T-helper 1 cell (primary cell): ENCODE measurements around the gene TAL1.
"Not testable (repeated sequence)": the region's sequence is repeated elsewhere in the genome, so short reads cannot be mapped to it uniquely, and the experiment has no call there.

Source experiments
- DNase-seq, 5 donors: peaks; one replicate each; pipeline ENCODE4 v3.0.0-alpha.2; 2012 to 2020
- total RNA-seq, 4 donors: gene quantifications; one replicate each; lab custom pipeline; 2026; lab: John Stamatoyannopoulos, UW

Gene TAL1
- total RNA-seq = 0 to 0.27 (median 0) reads per million in 4 donors

DNA sequence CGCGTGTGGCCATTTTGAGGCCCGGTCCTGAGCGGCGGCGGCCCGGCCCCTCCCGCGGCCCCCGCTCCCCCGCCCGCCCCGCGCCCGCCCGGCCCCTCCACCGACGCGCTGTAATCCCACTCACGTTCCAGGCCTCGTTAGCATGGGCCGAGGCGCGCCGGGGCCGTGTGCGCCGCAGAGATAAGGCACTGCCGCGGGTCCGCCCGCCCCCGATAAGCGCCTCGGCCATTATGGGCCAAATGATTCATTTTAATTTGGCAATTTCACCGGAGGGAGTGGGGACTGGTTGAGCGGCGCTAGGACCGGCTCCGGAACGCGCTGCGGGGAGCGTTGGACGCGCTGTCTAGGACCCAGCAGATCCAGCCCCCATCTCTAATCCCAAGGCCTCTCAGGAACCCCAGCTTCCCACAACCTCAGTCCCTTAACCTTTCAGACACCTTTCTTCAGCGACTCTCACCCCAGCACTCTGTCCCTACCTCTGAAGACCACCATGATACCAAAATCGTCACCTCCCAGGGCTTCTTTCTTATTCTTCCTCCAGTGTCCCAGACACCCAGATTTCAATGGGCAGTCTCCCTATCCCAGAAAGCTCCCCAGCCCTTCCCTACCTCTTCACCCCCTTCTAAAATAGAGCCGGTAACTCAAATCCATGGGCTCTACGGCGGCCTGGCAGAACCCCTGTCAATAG, at the start of gene TAL1:
TSS of gene TAL1 (minus strand) at position 39 of the 688 bp plus-strand sequence. CDS start 6,337 bp downstream, outside the sequence.
- DNase-seq = no peak

DNA sequence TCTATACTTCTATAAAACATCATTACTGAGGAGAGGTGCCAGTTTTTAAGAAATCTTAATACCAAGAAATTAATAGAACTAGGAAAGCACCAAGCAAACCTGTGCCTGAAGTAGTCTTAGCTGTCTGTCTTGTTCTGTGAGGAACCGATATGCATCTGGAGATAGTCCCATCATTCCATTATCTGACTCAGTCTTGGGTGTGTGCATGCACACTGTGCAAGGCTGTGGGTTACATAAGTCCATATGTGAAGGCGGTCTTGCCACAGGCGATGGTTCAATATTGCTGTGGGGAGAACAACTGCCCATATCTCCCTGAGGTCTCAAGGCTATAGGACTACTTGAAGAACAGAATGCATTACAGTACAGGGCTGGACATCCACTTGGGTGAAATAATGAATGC, 48.1 kb upstream of the TAL1 start:
- no peak for DNase-seq

DNA sequence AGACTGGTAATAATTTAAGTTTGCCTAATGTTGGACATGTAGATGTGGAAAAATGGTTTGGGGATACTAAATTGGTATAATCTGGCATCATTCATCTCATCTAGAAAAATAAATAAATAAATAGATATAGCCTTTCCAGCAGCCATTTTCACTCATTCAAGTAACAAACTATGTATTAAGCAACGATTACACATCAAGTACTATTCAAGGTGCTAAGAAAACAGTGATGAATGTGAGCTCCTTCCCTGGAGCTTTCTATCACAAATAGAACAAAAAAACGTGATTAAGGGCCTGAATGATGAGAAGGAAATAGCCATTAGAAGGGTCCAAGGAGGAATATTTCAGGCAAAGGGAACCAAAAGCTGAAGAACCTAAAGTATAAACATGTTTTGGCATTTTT, 44.8 kb upstream of the TAL1 start:
- no peak for DNase-seq

- not testable (repeated sequence) for DNase-seq
Measured at GRCh38 chr1:47275811-47276210, 43.8 kb upstream of the TAL1 start.

DNA sequence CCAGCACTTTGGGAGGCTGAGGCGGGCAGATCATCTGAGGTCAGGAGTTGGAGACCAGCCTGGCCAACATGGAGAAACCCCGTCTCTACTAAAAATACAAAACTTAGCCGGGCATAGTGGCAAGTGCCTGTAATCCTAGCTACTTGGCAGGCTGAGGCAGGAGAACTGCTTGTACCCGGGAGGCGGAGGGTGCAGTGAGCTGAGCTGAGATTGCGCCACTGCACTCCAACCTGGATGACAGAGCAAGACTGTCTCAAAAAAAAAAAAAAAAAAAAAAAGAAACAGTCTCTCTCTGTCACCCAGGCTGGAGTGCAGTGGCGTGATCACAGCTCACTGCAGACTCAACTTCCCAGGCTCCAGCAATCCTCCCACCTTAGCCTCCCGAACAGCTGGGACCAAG, 33.5 kb upstream of the TAL1 start:
- DNase-seq = not testable (repeated sequence)

GRCh38 chr1:47262787-47263413, 30.9 kb upstream of the TAL1 start:
- peak in 2 of 5 donors; percentile 18 to 22 for DNase-seq

DNA sequence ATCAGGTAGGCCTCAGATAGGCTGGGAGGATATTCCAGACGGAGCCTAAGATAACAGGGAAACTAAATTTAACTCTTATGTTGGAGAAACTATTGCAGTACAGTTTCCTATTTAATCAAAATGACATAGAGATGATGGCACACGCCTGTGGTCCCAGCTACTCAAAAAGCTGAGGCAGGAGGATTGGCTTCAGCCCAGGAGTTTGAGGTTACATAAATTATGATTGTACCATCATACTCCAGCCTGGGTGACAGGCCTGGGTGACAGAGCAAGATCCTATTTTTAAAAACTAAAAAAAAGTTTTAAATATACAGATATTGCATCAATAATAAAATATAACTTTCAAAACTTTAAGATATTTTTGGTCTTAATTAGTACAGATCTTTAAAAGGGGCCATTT, 25.2 kb upstream of the TAL1 start:
- DNase-seq = no peak

DNA sequence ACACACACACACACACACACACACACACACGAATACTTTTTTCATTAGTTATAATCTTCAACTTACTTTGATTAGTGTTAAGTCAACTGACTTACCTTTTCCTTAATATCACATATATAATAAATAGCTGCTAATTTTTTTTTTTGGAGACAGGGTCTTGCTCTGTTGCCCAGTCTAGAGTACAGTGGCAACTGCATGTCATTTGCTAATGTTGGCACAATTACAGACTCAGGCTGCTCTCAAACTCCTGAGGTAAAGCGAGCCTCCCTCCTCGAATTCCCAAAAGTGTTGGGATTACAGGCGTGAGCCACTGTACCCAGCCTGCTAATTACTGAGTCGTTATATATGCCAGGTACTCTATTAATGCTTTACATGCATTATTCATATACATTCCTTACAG, 20.8 kb upstream of the TAL1 start:
- DNase-seq = no peak

GRCh38 chr1:47252369-47252768, 20.3 kb upstream of the TAL1 start:
- DNase-seq = no peak

- no peak for DNase-seq
Measured at GRCh38 chr1:47249755-47250154, 17.7 kb upstream of the TAL1 start.

GRCh38 chr1:47244339-47244862, 12.4 kb upstream of the TAL1 start:
- DNase-seq = no peak

DNA sequence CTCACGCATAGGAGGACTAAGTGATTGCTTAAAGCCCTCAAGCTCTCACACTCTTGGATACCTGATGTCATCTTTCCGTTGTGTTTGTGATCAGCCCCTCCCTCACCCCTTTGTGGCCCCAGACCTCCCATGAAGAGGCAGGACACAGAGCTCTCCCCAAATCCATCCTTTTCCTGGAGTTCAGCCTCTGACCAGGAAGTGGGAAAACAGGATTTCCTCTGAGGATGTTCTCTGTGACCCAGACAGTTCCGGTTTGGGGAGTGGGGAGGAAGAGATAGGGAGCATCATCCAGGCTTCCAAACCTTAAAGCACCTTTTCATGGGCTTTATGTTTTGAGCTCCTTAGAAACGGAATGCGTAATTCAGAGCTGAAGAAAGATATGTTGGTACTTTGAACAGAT, 11.9 kb upstream of the TAL1 start:
- DNase-seq = no peak

- no peak for DNase-seq
Measured at GRCh38 chr1:47241114-47242113, 9.4 kb upstream of the TAL1 start.

- DNase-seq = peak in 1 of 5 donors; percentile 23
Measured at GRCh38 chr1:47238935-47239592, 7.0 kb upstream of the TAL1 start.

DNA sequence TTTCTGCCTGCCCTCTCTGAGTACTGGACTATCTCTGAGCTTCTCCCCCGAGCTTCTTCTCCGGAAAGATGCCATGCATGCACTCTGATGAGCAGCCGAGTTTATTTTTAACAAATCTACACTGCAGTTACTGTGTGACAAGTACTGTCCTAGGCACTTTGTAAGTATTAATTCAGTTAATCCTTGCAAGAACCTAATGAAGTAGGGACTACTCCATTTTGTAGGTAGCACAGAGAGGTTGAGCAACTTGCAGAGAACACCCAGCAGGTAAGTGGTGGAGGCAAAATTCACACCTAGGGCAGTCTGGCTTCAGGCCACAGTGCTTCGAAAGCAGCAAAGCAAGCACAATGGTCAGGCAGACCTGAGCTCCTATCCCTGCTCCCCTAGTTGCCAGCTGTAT, 3.8 kb upstream of the TAL1 start:
- no peak for DNase-seq

GRCh38 chr1:47235241-47235681, 3.2 kb upstream of the TAL1 start:
- no peak for DNase-seq

DNA sequence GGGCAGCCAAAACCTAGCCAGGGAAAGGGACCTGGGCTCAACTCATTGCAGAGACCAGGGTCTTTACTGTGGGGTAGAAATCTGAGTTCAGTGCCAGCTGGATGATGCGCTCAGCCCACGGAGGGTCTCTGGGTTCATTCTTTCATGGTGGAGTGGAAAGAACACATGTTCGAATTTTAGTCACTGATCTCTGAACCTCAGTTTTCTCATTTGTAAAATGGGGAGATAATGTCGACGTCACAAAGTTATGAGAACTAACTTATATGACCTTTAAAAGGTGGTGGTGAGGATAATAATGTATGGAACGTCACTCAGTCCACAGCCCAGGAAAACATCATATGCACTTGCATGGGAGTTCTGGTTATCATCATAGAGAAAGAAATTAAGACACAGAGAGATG, 1.2 kb upstream of the TAL1 start:
- no peak for DNase-seq

DNA sequence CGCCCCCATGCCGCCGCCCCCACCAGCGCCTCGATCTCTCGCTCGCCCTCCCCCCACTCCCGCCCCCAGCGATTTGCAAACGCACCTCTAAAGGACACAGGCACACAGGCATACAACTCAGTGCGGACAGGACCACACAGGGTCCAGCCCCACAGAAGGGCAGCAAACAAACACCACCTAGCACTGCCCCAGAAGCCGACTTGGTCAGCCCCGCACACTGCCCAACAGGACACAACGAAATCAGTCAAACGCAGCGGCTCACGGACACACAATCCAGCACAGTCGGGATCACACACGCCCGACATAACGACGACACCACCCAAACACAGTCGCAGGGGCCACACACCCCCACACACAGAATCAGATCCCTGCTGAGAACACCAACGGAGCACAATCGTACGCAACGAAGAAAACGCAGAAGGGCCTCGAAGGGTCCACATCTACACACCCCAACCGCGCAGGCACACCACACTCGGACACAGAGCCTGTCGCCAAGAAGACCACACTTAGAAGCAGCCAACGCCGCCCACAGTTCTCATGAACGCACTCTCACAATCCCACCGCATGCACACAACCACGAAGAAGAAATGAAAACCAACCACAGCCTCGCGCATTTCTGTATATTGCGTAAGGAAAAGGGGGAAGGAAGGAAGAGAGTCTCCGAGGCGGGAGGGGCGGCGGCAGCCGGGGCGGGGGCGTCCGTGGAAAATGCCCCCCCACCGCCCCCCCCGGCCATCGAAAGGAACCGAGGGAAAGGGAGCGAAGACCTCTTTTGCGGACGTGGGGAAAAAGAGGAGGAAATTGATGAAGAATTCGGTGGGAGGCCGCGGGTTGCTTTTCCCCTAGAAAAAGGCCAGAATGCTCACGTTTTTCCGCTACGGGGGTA, 481 bp downstream of the TAL1 start:
- peak in 1 of 5 donors; percentile 32 for DNase-seq

DNA sequence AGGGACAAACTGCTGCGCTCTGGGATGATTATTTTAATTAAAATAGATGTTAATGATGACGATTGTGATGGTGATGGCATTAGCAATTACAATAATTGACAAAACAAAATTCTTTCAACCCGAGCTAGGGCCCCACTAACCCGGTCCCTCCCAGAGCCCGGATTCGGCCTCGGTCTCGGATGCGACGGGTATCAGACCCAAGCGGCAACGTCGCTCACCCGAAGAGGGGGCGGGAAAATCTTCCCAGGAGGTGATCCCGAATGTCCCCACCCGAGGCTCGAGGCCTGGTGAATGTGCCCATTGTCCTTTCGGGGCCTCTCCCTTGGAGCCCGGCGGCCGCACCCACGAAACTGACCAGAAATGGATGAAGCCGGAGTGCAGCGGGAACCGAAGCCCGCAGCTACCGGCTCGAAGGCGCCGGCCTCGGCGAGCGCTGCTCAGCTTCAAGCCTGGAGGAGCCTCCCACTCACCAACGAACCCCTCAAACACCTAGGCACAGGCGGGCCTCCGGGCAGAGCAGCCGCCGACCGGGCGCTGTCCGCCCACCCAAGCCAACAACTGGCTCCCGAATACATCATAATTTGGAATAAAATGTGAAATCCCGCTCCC, 1.2 kb downstream of the TAL1 start:
- DNase-seq = peak in 1 of 5 donors; percentile 15

GRCh38 chr1:47229886-47230691, 1.9 kb downstream of the TAL1 start:
- no peak for DNase-seq
